Trophoblast cell (in vitro differentiated cells and primary cell): Measurements from ENCODE around the gene CATSPERE.
A peak's percentile ranks its signal among the peaks of the same experiment; 100 is the strongest.

Experiments
- DNase-seq, 2 donors: peaks; one replicate each; pipeline ENCODE4 v3.0.0-alpha.2; 2016
- H2AFZ ChIP-seq: 2 replicates; pipeline ENCODE4 v1.6.1; 2013; ENCODE audit warnings: low read length, moderate library complexity, mild to moderate bottlenecking; ENCODE audit not compliant: insufficient read depth, poor library complexity
- H2AK5ac ChIP-seq: 2 replicates; pipeline ENCODE4 v1.6.1; 2013; ENCODE audit warnings: mild to moderate bottlenecking, low read length
- H2BK120ac ChIP-seq: 2 replicates; pipeline ENCODE4 v1.6.1; 2013; ENCODE audit warnings: low read length, mild to moderate bottlenecking, moderate library complexity; ENCODE audit not compliant: insufficient read depth, poor library complexity
- H2BK12ac ChIP-seq: 2 replicates; pipeline ENCODE4 v1.6.1; 2013; ENCODE audit warnings: mild to moderate bottlenecking, low read length, moderate library complexity
- H2BK5ac ChIP-seq: 2 replicates; pipeline ENCODE4 v1.6.1; 2013; ENCODE audit warnings: low read length, low read depth, moderate library complexity, mild to moderate bottlenecking; ENCODE audit not compliant: poor library complexity
- H3K14ac ChIP-seq: 2 replicates; pipeline ENCODE4 v1.6.1; 2013; ENCODE audit warnings: mild to moderate bottlenecking, low read length
- H3K18ac ChIP-seq: 2 replicates; pipeline ENCODE4 v1.6.1; 2013; ENCODE audit warnings: mild to moderate bottlenecking, low read length
- H3K23ac ChIP-seq: 2 replicates; pipeline ENCODE4 v1.6.1; 2013; ENCODE audit warnings: low read length
- H3K27ac ChIP-seq: 2 replicates; pipeline ENCODE4 v1.5.1; 2013; ENCODE audit warnings: low read depth, mild to moderate bottlenecking, inconsistent platforms, low read length, moderate library complexity
- H3K27me3 ChIP-seq: 2 replicates; pipeline ENCODE4 v1.6.1; 2013; ENCODE audit warnings: inconsistent platforms, mild to moderate bottlenecking, low read length, moderate library complexity; ENCODE audit not compliant: insufficient read depth
- H3K36me3 ChIP-seq, 2 experiments: 1 replicate in 1 of 2; 2 replicates in 1 of 2; pipeline ENCODE4 v1.6.1; 2013; ENCODE audit warnings: low read length in 2 of 2, mild to moderate bottlenecking in 2 of 2, moderate library complexity in 1 of 2; ENCODE audit not compliant: insufficient read depth in 2 of 2, control insufficient read depth in 1 of 2
- H3K4ac ChIP-seq: 2 replicates; pipeline ENCODE4 v1.6.1; 2013; ENCODE audit warnings: low read depth, mild to moderate bottlenecking, low read length, moderate library complexity
- H3K4me1 ChIP-seq, 2 experiments: 1 replicate in 1 of 2; 2 replicates in 1 of 2; pipeline ENCODE4 v1.6.1; 2013; ENCODE audit warnings: low read length in 2 of 2, mild to moderate bottlenecking in 2 of 2, moderate library complexity in 1 of 2; ENCODE audit not compliant: insufficient read depth in 2 of 2, control insufficient read depth in 1 of 2
- H3K4me2 ChIP-seq: 2 replicates; pipeline ENCODE4 v1.6.1; 2013; ENCODE audit warnings: inconsistent platforms, mild to moderate bottlenecking, low read length, moderate library complexity
- H3K4me3 ChIP-seq: 2 replicates; pipeline ENCODE4 v1.5.1; 2013; ENCODE audit warnings: mild to moderate bottlenecking, low read depth, low read length, inconsistent platforms
- H3K79me1 ChIP-seq: one replicate; pipeline ENCODE4 v1.6.1; 2013; ENCODE audit warnings: low read length
- H3K79me2 ChIP-seq: 2 replicates; pipeline ENCODE4 v1.6.1; 2013; ENCODE audit warnings: low read length, mild to moderate bottlenecking; ENCODE audit not compliant: control insufficient read depth, insufficient read depth, poor library complexity
- H3K9ac ChIP-seq: 2 replicates; pipeline ENCODE4 v1.6.1; 2013; ENCODE audit warnings: mild to moderate bottlenecking, low read length
- H3K9me3 ChIP-seq: 2 replicates; pipeline ENCODE4 v1.6.1; 2013; ENCODE audit warnings: low read depth, mild to moderate bottlenecking, control low read depth, inconsistent platforms, low read length; ENCODE audit not compliant: insufficient read depth
- H4K12ac ChIP-seq: 2 replicates; pipeline ENCODE4 v1.6.1; 2013; ENCODE audit warnings: low read depth, mild to moderate bottlenecking, low read length, moderate library complexity
- H4K8ac ChIP-seq: 2 replicates; pipeline ENCODE4 v1.6.1; 2013; ENCODE audit warnings: low read depth, mild to moderate bottlenecking, low read length, moderate library complexity
- H4K91ac ChIP-seq: one replicate; pipeline ENCODE4 v1.6.1; 2013; ENCODE audit warnings: low read depth, mild to moderate bottlenecking, low read length, moderate library complexity
- WGBS: extraction: QIAGEN DNeasy Blood & Tissue Kit; methylation state at CpG from one replicate; pipeline ENCODE4 v1.1.7; 2013; ENCODE audit warnings: missing lambda C conversion rate; ENCODE audit not compliant: insufficient read length, insufficient coverage; ENCODE audit errors: extremely low coverage; 5-methylcytosine and 5-hydroxymethylcytosine counted together

The CATSPERE gene

GRCh38 chr1:244590670-244591069 lies 129.6 kb downstream of the CATSPERE start:
- WGBS = no CpG with 5 or more reads among the region's 2 CpGs
- Histone ChIP-seq H4K91ac (no peak overlapping the region), H3K79me2 (no peaks in the 10 kb centered on the region), H3K14ac (no peak overlapping the region), H3K4me2 (no peak overlapping the region), H2BK5ac (no peak overlapping the region), H2BK12ac (no peak overlapping the region), H3K27ac (no peak overlapping the region), H2BK120ac (no peak overlapping the region), H4K12ac (no peak overlapping the region), H3K4me3 (no peak overlapping the region), H3K9ac (no peak overlapping the region), H3K23ac (no peak overlapping the region), H3K36me3 (no peaks in the 10 kb centered on the region), H3K9me3 (no peaks in the 10 kb centered on the region), H3K79me1 (no peaks in the 10 kb centered on the region), H3K4ac (no peak overlapping the region), H2AFZ (no peak overlapping the region), H3K18ac (no peak overlapping the region), H3K4me1 (no peaks in the 10 kb centered on the region), H3K27me3 (no peaks in the 10 kb centered on the region), H2AK5ac (no peak overlapping the region), H4K8ac (no peak overlapping the region)
- no peak for DNase-seq

GRCh38 chr1:244598611-244599010 lies 137.5 kb downstream of the CATSPERE start:
- DNase-seq = no peak
- Histone ChIP-seq H3K27me3 (no peaks in the 10 kb centered on the region), H3K4ac (no peak overlapping the region), H2AFZ (no peak overlapping the region), H3K36me3 (no peaks in the 10 kb centered on the region), H3K9ac (no peak overlapping the region), H3K9me3 (no peaks in the 10 kb centered on the region), H3K23ac (no peak overlapping the region), H3K79me1 (no peaks in the 10 kb centered on the region), H2BK5ac (no peak overlapping the region), H3K4me3 (no peak overlapping the region), H2BK120ac (no peak overlapping the region), H3K79me2 (no peaks in the 10 kb centered on the region), H2BK12ac (no peak overlapping the region), H3K4me2 (no peak overlapping the region), H4K8ac (no peak overlapping the region), H3K27ac (no peak overlapping the region), H2AK5ac (no peak overlapping the region), H3K4me1 (no peaks in the 10 kb centered on the region), H4K12ac (no peak overlapping the region), H4K91ac (no peak overlapping the region), H3K14ac (no peak overlapping the region), H3K18ac (no peak overlapping the region)
- no CpG with 5 or more reads among the region's 5 CpGs for WGBS

- H4K8ac ChIP-seq = no peak overlapping the region
- no peak overlapping the region for H3K4me3 ChIP-seq
- H3K18ac ChIP-seq = no peak overlapping the region
- no peaks in the 10 kb centered on the region for H3K4me1 ChIP-seq
- no peak overlapping the region for H3K9ac ChIP-seq
- H4K12ac ChIP-seq = no peak overlapping the region
- no peaks in the 10 kb centered on the region for H3K36me3 ChIP-seq
- no peak overlapping the region for H3K4ac ChIP-seq
- peak; percentile 76 to 92 for DNase-seq
- no peak overlapping the region for H2BK12ac ChIP-seq
- no CpG with 5 or more reads among the region's 7 CpGs for WGBS
- H3K4me2 ChIP-seq = no peak overlapping the region
- H2AFZ ChIP-seq = no peak overlapping the region
- no peaks in the 10 kb centered on the region for H3K79me2 ChIP-seq
- H3K27ac ChIP-seq = no peak overlapping the region
- no peak overlapping the region for H2BK120ac ChIP-seq
- H2AK5ac ChIP-seq = no peak overlapping the region
- no peak overlapping the region for H4K91ac ChIP-seq
- H2BK5ac ChIP-seq = no peak overlapping the region
- H3K27me3 ChIP-seq = no peaks in the 10 kb centered on the region
- no peaks in the 10 kb centered on the region for H3K9me3 ChIP-seq
- no peak overlapping the region for H3K23ac ChIP-seq
- no peak overlapping the region for H3K14ac ChIP-seq
- H3K79me1 ChIP-seq = no peaks in the 10 kb centered on the region
Observed at GRCh38 chr1:244599937-244600350, 138.9 kb downstream of the CATSPERE start.

DNA sequence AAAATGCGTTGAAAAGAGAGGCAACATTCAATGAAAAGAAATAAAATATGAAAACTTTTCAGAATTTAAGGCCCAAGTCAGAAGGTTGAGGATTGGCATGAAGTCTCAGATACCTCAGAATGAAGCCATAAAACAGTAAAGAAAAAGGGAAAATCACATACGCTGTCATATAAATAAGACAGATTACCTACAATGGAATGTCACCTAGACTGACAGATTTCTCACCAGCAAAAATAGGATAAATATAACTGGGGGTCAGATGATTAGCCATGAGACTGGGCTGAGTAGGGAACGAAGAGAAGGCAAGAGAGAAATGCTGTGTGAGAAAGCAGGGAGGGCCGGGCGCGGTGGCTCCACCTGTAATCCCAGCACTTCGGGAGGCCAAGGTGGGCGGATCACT lies 140.3 kb downstream of the CATSPERE start:
- no CpG with 5 or more reads among the region's 8 CpGs for WGBS
- no peak overlapping the region for H2BK120ac ChIP-seq

More for the DNA sequence above, 140.3 kb downstream of the CATSPERE start:
- Histone ChIP-seq H3K79me1 (no peaks in the 10 kb centered on the region), H3K18ac (no peak overlapping the region), H3K79me2 (no peaks in the 10 kb centered on the region), H3K9ac (no peak overlapping the region), H3K4me1 (no peaks in the 10 kb centered on the region), H3K4me3 (no peak overlapping the region), H3K14ac (no peak overlapping the region), H4K91ac (no peak overlapping the region), H3K4ac (no peak overlapping the region), H3K4me2 (no peak overlapping the region), H3K27ac (no peak overlapping the region), H2BK12ac (no peak overlapping the region), H4K8ac (no peak overlapping the region), H3K36me3 (no peaks in the 10 kb centered on the region), H2AFZ (no peak overlapping the region), H3K23ac (no peak overlapping the region), H2AK5ac (no peak overlapping the region), H2BK5ac (no peak overlapping the region), H3K27me3 (no peaks in the 10 kb centered on the region), H4K12ac (no peak overlapping the region), H3K9me3 (no peaks in the 10 kb centered on the region)
- no peak for DNase-seq
